GM18526 (cell line): ENCODE data around the gene TSPO.

Source experiments
- POLR2A ChIP-seq: IDR thresholded peaks from 3 replicates; pipeline ENCODE4 v1.6.1; 2011; ENCODE audit not compliant: insufficient read length; ENCODE audit errors: extremely low read depth

The TSPO gene

GRCh38 chr22:43151251-43152002 lies at the start of gene TSPO:
TSPO (plus strand) TSS chr22:43151559; CDS start chr22:43159239, 7,680 bp downstream.
- peak; percentile 45 for TF ChIP-seq POLR2A

- TF ChIP-seq POLR2A, result no peak
Observed at GRCh38 chr22:43106302-43106701, 45.1 kb upstream of the TSPO start.

DNA sequence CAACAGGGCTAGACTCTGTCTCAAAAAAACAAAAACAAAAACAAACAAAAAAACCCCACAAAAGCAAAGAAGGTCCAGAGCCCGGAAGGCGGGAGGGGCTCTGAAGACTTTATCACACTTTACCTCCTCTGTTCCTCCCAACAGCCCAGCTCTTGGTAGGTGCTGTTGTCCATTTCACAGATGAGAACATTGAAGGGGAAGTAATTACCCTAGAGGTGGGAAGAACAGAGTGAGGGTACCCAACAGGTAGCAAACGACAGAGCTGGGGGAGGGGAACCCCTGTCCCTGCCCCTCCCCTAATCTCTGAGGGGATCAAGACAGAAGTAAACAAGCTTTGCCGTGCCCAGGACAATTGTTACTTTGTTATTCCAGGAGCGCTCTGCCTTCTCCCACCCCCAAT lies 41.8 kb upstream of the TSPO start:
- TF ChIP-seq POLR2A, result no peak

- no peak for TF ChIP-seq POLR2A
Observed at GRCh38 chr22:43109921-43110443, 41.4 kb upstream of the TSPO start.

GRCh38 chr22:43110444-43110926 lies 40.9 kb upstream of the TSPO start, which contains the start of gene BIK:
BIK (plus strand) TSS chr22:43110750; CDS start chr22:43124023, 13,273 bp downstream.
- peak; percentile 55 for TF ChIP-seq POLR2A

DNA sequence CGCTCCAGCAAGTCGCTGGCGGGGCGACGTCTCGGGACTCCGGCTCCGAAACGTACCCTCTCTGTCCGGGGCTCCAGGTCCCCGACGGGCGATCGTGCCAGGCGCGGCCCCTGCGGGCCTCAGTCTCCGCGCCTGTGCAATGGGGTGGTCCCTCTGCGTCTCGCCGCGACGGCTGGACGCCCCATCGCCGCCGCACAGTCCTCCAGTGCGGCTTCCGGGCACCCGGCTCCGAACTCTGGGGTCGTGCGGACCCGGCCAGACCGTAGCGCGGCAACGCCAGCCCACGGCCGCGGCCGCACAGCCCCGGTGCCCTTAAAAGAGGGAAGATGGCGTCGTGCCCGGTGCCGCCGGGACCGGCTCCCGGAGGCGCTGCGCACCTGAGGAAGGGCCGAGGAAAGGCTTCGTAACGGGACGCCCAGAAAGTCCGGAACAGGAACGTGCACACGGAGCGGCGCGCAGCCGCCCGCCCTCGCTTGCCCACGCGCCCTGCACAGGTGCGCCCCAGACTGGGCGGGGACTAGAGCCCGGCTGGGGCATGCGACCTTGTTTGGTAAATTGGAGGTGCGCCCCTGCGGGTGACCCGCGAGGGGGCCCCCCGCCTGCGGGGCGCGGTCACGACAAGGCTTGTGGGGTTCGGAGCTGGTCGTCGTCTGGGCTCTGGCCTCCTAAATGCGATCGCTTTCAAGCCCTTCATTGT lies 40.3 kb upstream of the TSPO start:
- no peak for TF ChIP-seq POLR2A

DNA sequence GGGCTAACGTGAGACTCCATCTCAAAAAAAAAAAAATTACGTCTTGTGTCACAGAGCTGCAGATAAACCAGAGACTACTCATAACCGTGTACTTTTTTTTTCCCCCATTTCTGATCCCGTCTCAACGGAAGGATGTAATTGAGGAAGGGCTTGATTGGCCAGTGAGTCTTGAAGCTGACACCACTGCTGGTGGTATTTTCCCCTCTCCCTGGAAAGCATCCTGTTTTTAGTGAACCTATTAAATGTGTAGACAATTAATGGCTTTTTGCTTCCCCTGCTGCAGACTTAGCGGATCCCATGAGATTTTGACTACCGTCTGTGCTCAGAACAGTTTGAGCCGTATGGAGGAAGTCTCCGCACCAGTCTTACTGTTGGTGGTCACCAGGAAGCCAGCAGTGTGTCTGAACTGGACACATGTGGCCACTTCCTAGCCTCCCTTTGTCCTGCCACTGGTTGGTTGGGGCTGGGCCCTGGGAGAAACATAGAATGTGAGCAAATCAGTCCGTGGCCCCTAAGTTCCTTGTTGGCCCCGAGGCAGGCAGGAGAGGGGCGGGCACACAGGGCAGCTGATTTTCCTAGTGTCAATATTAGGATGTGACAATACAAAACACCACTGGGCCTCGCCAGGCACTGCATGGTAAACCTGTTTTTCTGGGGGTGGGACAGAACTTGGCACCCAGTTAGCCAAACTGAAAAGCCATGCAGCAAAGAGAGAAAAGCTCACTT lies 37.7 kb upstream of the TSPO start:
- TF ChIP-seq POLR2A, result no peak

- TF ChIP-seq POLR2A, result no peak
Observed at GRCh38 chr22:43114958-43115357, 36.4 kb upstream of the TSPO start.

GRCh38 chr22:43116932-43117331 lies 34.4 kb upstream of the TSPO start:
- no peak for TF ChIP-seq POLR2A

DNA sequence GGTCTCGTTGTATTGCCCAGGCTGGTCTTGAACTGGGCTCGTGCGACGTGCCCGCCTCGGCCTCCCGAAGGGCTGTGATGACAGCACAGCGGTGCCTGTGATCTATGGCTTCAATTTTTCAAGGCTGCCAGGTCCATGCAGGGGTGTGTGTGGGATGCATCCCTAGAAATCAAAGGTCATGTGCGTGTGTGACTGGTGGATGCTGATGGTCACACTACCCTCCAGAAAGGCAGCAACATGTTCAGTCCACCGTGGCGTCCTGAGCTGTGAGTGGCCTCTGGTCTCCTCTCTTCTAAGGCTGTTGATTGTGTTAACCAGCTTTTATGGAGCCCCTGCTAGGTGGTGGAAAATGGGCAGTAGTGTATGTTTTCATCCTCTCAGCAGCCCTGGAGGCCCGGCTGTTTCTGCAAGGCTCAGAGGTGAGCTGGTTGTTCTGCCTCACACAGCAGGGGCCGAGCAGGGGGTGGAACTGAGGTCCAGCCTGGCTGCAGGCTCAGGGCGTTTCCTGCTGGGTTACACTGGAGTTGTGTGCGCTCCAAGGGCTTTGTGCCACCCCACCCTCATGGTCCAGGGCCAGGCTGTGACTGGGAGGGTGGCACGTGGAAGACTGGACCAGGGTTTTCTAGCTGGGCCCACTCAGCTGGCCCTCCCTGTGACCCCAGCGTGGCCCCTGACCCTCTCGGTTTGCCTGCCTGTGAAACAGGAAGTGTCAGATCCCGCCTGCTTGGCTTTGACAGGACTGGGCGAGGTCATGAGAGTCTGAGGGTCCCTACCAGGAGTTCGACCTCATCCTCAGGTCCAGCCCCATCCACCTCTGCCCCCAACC lies 33.1 kb upstream of the TSPO start:
- no peak for TF ChIP-seq POLR2A

DNA sequence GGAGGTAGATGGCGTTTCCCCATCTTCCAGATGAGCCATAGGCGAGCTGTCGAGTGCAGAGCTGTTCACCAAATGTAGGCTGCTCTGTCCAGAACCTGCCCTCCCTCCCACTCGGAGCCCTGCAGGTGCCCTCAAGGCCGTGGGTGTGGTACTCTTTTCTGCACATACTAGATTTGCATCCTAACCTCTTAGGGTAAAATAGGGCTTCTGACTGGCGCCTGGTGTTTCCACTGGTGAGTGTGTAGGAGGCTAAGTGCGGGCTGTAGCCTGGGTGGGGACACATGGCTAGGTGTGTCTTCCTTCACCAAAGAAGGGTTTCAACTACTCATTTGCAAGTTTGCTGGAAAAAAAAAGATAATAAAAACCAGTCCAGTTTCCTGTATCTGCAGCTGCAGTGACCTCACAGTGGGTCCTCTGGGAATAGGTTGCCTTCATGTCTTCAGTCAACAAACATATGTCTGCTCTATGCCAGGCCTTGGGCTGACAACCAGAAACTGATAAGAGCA lies 32.4 kb upstream of the TSPO start:
- no peak for TF ChIP-seq POLR2A

GRCh38 chr22:43126501-43127165 lies 24.7 kb upstream of the TSPO start:
- no peak for TF ChIP-seq POLR2A

DNA sequence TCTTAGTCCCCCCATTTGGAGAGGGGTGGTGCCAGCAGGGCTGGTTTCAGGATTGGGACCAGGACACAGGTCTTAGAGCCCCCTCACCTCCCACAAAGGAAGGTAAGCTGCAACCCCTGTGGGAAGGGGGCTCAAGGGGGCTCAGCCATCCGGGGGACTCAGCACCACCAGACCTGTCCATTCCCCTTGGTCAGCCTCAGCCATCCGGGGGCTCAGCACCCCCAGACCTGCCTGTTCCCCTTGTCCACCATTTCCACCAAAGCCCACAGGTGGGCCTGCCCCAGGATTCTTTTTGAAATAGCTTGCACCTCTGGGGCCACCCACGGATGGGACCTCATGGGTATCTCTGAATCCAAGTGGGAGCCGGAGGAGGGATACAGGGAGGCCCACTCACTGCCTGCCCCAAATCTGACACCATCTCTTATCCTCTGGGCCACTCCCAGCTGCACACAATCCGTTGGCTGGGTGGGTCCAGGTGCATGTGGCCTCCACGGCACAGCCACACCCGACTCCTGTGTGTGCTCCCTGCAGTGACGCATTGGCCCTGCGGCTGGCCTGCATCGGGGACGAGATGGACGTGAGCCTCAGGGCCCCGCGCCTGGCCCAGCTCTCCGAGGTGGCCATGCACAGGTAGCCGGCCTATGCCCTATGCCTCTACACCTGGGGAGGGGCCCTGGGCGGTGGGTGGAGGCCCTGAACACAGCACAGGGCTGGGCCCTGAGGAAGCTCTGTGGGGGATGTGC lies 24.0 kb upstream of the TSPO start:
- no peak for TF ChIP-seq POLR2A

GRCh38 chr22:43128116-43128515 lies 23.2 kb upstream of the TSPO start:
- no peak for TF ChIP-seq POLR2A
